Measurements from ENCODE around the gene ZNF574. TPM values are rescaled to one million over a fixed set of nuclear protein-coding genes. Genes with fewer than 3 reads are reported as not detected.

The ZNF574 gene
- total RNA-seq, 1 experiment from 2014 or later, result 24.6 TPM

GRCh38 chr19:42065051-42065450 lies 10.9 kb upstream of the ZNF574 start (continued):
- TF ChIP-seq, protein P1, sequence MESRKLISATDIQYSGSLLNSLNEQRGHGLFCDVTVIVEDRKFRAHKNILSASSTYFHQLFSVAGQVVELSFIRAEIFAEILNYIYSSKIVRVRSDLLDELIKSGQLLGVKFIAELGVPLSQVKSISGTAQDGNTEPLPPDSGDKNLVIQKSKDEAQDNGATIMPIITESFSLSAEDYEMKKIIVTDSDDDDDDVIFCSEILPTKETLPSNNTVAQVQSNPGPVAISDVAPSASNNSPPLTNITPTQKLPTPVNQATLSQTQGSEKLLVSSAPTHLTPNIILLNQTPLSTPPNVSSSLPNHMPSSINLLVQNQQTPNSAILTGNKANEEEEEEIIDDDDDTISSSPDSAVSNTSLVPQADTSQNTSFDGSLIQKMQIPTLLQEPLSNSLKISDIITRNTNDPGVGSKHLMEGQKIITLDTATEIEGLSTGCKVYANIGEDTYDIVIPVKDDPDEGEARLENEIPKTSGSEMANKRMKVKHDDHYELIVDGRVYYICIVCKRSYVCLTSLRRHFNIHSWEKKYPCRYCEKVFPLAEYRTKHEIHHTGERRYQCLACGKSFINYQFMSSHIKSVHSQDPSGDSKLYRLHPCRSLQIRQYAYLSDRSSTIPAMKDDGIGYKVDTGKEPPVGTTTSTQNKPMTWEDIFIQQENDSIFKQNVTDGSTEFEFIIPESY (IDR thresholded peaks at IDR 0.05; ENCODE audit: extremely low read depth, insufficient replicate concordance, low read length), result no peak
- no peak for TF ChIP-seq POLR2A (IDR thresholded peaks at IDR 0.05; ENCODE audit: borderline replicate concordance, extremely low read depth, insufficient read depth, insufficient read length)
- no peak for TF ChIP-seq RAD21 (IDR thresholded peaks at IDR 0.05; ENCODE audit: low read depth)
- no peak for TF ChIP-seq ELF1 (IDR thresholded peaks at IDR 0.05; ENCODE audit: borderline replicate concordance, low read depth)
- no peak for TF ChIP-seq ZFX (IDR thresholded peaks at IDR 0.05)

- peaks cover 20% of the 10 kb centered on the region; the same call in 1 of the 2 replicates for H3K27me3 ChIP-seq (ENCODE audit: insufficient read depth, low read length)
- no peak overlapping the region for H3K4me2 ChIP-seq (ENCODE audit: low read length)
- no peaks in the 10 kb centered on the region; the same call in 1 of the 2 replicates for H3K9me2 ChIP-seq (ENCODE audit: insufficient read depth)
- H3K4me1 ChIP-seq (ENCODE audit: control insufficient read depth in 1 of 2, insufficient read depth in 2 of 2, low read length in 2 of 2), result peaks cover 0 to 8% of the 10 kb centered on the region in 2 experiments; a peak in 2 of 4 replicates
- H3K27ac ChIP-seq (ENCODE audit: low read depth, low read length), result no peak overlapping the region
- ATAC-seq (no peak), DNase-seq (ENCODE audit: low read depth, low spot score) (no peak)
- no peaks in the 10 kb centered on the region for H3K79me2 ChIP-seq (ENCODE audit: insufficient read depth, low read length)
- BruUV-seq (replicated peaks), result no TSS peak
- ChIA-PET POLR2A (no interaction called here), CTCF (no interaction called here), RAD21 (ENCODE audit: low non-redundant PET in 1 of 2, low total read pairs in 2 of 2, uncharacterized antibody in 2 of 2, unreplicated experiment in 2 of 2) (no interaction called here)
- no peak overlapping the region for H3K9ac ChIP-seq (ENCODE audit: low read length)
- no peaks in the 10 kb centered on the region for H3K36me3 ChIP-seq (ENCODE audit: control insufficient read depth in 1 of 2, insufficient read depth in 2 of 2, low read length in 2 of 2)
- TF ChIP-seq SRF (IDR thresholded peaks at IDR 0.05; ENCODE audit: low read depth) (no peak), CTCF (IDR thresholded peaks at IDR 0.05 in 2 of 3, conservative IDR thresholded peaks at IDR 0.05 in 1 of 3; ENCODE audit: borderline replicate concordance in 1 of 3, insufficient read depth in 1 of 3, low read depth in 2 of 3, low read length in 2 of 3) (no peak), SIN3A (IDR thresholded peaks at IDR 0.05; ENCODE audit: low read depth) (no peak), EZH2phosphoT487 (IDR thresholded peaks at IDR 0.05; ENCODE audit: borderline replicate concordance) (no peak)
- H3K9me3 ChIP-seq (ENCODE audit: control insufficient read depth in 1 of 2, insufficient read depth in 1 of 2, low read depth in 1 of 2, low read length in 2 of 2), result no peaks in the 10 kb centered on the region
- no peak overlapping the region for H3K4me3 ChIP-seq (replicated peaks in 1 of 2; ENCODE audit: low read depth in 1 of 2, low read length in 2 of 2)
- no peak overlapping the region for H2AFZ ChIP-seq (ENCODE audit: low read depth, low read length, poor library complexity, severe bottlenecking)
- intact Hi-C loops (cut with micrococcal nuclease), result no loop called here
- H4K20me1 ChIP-seq (ENCODE audit: insufficient read depth), result no peaks in the 10 kb centered on the region
Observed at GRCh38 chr19:42065511-42065910, 10.5 kb upstream of the ZNF574 start.

All from HCT116 (cell line).